ENCODE measurements around the gene QPCT.

GRCh38 chr2:37337620-37338280, 6.7 kb upstream of the QPCT start:
- TF ChIP-seq CTCF (IDR thresholded peaks at IDR 0.05; ENCODE audit: poor library complexity) (no peak), EZH2phosphoT487 (IDR thresholded peaks at IDR 0.05; ENCODE audit: low read depth, severe bottlenecking, unreplicated experiment) (no peak)

Measured in hepatocyte (in vitro differentiated cells).